ENCODE data around the gene SLC9A8.
"Not testable (repeated sequence)": the region's sequence is repeated elsewhere in the genome, so short reads cannot be mapped to it uniquely, and the experiment has no call there.

The SLC9A8 gene

GRCh38 chr20:49812507-49813304 lies at the start of gene SLC9A8:
Gene SLC9A8 (plus strand): TSS chr20:49812828. CDS start chr20:49812923, 95 bp downstream.
- no peaks in the 10 kb centered on the region for H3K9me3 Mint-ChIP-seq
- peak; percentile 90 for DNase-seq
- peak within 1 kb of the TSS; percentile 96 for H3K27ac Mint-ChIP-seq
- peaks cover 38% of the 10 kb centered on the region for H3K4me1 Mint-ChIP-seq (ENCODE audit: low read depth)
- H3K4me3 Mint-ChIP-seq: peak within 1 kb of the TSS; percentile 92
- H3K36me3 Mint-ChIP-seq (ENCODE audit: low read depth): peaks cover 45% of the 10 kb centered on the region
- H3K27me3 Mint-ChIP-seq: no peaks in the 10 kb centered on the region

GRCh38 chr20:49762940-49763766 lies 49.5 kb upstream of the SLC9A8 start:
- Mint-ChIP-seq H3K27ac (no peak overlapping the region), H3K9me3 (no peaks in the 10 kb centered on the region), H3K4me3 (no peak overlapping the region), H3K36me3 (ENCODE audit: low read depth) (no peaks in the 10 kb centered on the region), H3K4me1 (ENCODE audit: low read depth) (peaks cover 8% of the 10 kb centered on the region), H3K27me3 (peaks cover 54% of the 10 kb centered on the region)
- DNase-seq: no peak

GRCh38 chr20:49765413-49765736 lies 47.3 kb upstream of the SLC9A8 start:
- peaks cover 67% of the 10 kb centered on the region for H3K27me3 Mint-ChIP-seq
- peaks cover 24% of the 10 kb centered on the region for H3K4me1 Mint-ChIP-seq (ENCODE audit: low read depth)
- no peak for DNase-seq
- no peak overlapping the region for H3K27ac Mint-ChIP-seq
- H3K36me3 Mint-ChIP-seq (ENCODE audit: low read depth): no peaks in the 10 kb centered on the region
- H3K4me3 Mint-ChIP-seq: no peak overlapping the region
- no peaks in the 10 kb centered on the region for H3K9me3 Mint-ChIP-seq

GRCh38 chr20:49765846-49766541 lies 46.6 kb upstream of the SLC9A8 start:
- H3K4me3 Mint-ChIP-seq: no peak overlapping the region
- H3K4me1 Mint-ChIP-seq (ENCODE audit: low read depth): peaks cover 24% of the 10 kb centered on the region
- no peaks in the 10 kb centered on the region for H3K9me3 Mint-ChIP-seq
- H3K27ac Mint-ChIP-seq: no peak overlapping the region
- H3K36me3 Mint-ChIP-seq (ENCODE audit: low read depth): no peaks in the 10 kb centered on the region
- DNase-seq: no peak
- H3K27me3 Mint-ChIP-seq: peaks cover 69% of the 10 kb centered on the region

GRCh38 chr20:49766979-49767521 lies 45.6 kb upstream of the SLC9A8 start:
- Mint-ChIP-seq H3K27ac (no peak overlapping the region), H3K4me1 (ENCODE audit: low read depth) (peaks cover 24% of the 10 kb centered on the region), H3K4me3 (no peak overlapping the region), H3K27me3 (peaks cover 71% of the 10 kb centered on the region), H3K9me3 (no peaks in the 10 kb centered on the region), H3K36me3 (ENCODE audit: low read depth) (no peaks in the 10 kb centered on the region)
- no peak for DNase-seq

GRCh38 chr20:49768204-49769047 lies 44.2 kb upstream of the SLC9A8 start:
- no peak for DNase-seq
- Mint-ChIP-seq H3K27ac (no peak overlapping the region), H3K4me1 (ENCODE audit: low read depth) (peaks cover 27% of the 10 kb centered on the region), H3K27me3 (peaks cover 63% of the 10 kb centered on the region), H3K4me3 (peak overlapping the region; percentile 23), H3K9me3 (no peaks in the 10 kb centered on the region), H3K36me3 (ENCODE audit: low read depth) (no peaks in the 10 kb centered on the region)

GRCh38 chr20:49769048-49769581 lies 43.5 kb upstream of the SLC9A8 start:
- no peak overlapping the region for H3K4me3 Mint-ChIP-seq
- H3K27ac Mint-ChIP-seq: no peak overlapping the region
- peaks cover 57% of the 10 kb centered on the region for H3K27me3 Mint-ChIP-seq
- peaks cover 27% of the 10 kb centered on the region for H3K4me1 Mint-ChIP-seq (ENCODE audit: low read depth)
- H3K9me3 Mint-ChIP-seq: no peaks in the 10 kb centered on the region
- no peaks in the 10 kb centered on the region for H3K36me3 Mint-ChIP-seq (ENCODE audit: low read depth)
- DNase-seq: no peak

GRCh38 chr20:49770634-49771033 lies 42.0 kb upstream of the SLC9A8 start:
- H3K27me3 Mint-ChIP-seq: peaks cover 50% of the 10 kb centered on the region
- H3K36me3 Mint-ChIP-seq (ENCODE audit: low read depth): no peaks in the 10 kb centered on the region
- peaks cover 37% of the 10 kb centered on the region for H3K4me1 Mint-ChIP-seq (ENCODE audit: low read depth)
- no peak for DNase-seq
- no peak overlapping the region for H3K27ac Mint-ChIP-seq
- no peak overlapping the region for H3K4me3 Mint-ChIP-seq
- no peaks in the 10 kb centered on the region for H3K9me3 Mint-ChIP-seq

- Mint-ChIP-seq H3K27me3 (peaks cover 23% of the 10 kb centered on the region), H3K4me1 (ENCODE audit: low read depth) (peaks cover 33% of the 10 kb centered on the region)
- not testable (repeated sequence) for H3K27ac Mint-ChIP-seq; H3K9me3 Mint-ChIP-seq; H3K4me3 Mint-ChIP-seq; DNase-seq; H3K36me3 Mint-ChIP-seq (ENCODE audit: low read depth)
Measured at GRCh38 chr20:49774213-49774612, 38.4 kb upstream of the SLC9A8 start.

GRCh38 chr20:49775229-49775693 lies 37.4 kb upstream of the SLC9A8 start:
- Mint-ChIP-seq H3K4me1 (ENCODE audit: low read depth) (peaks cover 28% of the 10 kb centered on the region), H3K36me3 (ENCODE audit: low read depth) (no peaks in the 10 kb centered on the region), H3K27me3 (peaks cover 14% of the 10 kb centered on the region), H3K9me3 (no peaks in the 10 kb centered on the region), H3K27ac (no peak overlapping the region), H3K4me3 (no peak overlapping the region)
- no peak for DNase-seq

GRCh38 chr20:49779972-49780371 lies 32.7 kb upstream of the SLC9A8 start:
- DNase-seq: no peak
- Mint-ChIP-seq H3K36me3 (ENCODE audit: low read depth) (no peaks in the 10 kb centered on the region), H3K4me3 (no peak overlapping the region), H3K27me3 (peaks cover 4% of the 10 kb centered on the region), H3K9me3 (no peaks in the 10 kb centered on the region), H3K4me1 (ENCODE audit: low read depth) (peaks cover 25% of the 10 kb centered on the region), H3K27ac (no peak overlapping the region)

GRCh38 chr20:49781676-49782075 lies 31.0 kb upstream of the SLC9A8 start:
- DNase-seq: no peak
- no peaks in the 10 kb centered on the region for H3K36me3 Mint-ChIP-seq (ENCODE audit: low read depth)
- no peaks in the 10 kb centered on the region for H3K9me3 Mint-ChIP-seq
- H3K4me3 Mint-ChIP-seq: no peak overlapping the region
- peaks cover 8% of the 10 kb centered on the region for H3K27me3 Mint-ChIP-seq
- peaks cover 16% of the 10 kb centered on the region for H3K4me1 Mint-ChIP-seq (ENCODE audit: low read depth)
- H3K27ac Mint-ChIP-seq: no peak overlapping the region

GRCh38 chr20:49782439-49782838 lies 30.2 kb upstream of the SLC9A8 start:
- H3K36me3 Mint-ChIP-seq (ENCODE audit: low read depth); H3K27me3 Mint-ChIP-seq; H3K27ac Mint-ChIP-seq; H3K4me3 Mint-ChIP-seq; DNase-seq; H3K9me3 Mint-ChIP-seq: not testable (repeated sequence)
- peaks cover 11% of the 10 kb centered on the region for H3K4me1 Mint-ChIP-seq (ENCODE audit: low read depth)

All from activated T-cell treated with anti-CD3 and anti-CD28 coated beads, Interleukin-2, amount 50 U/mL, for 24 hours (primary cell).